B cell (primary cell): ENCODE results near the gene GABRB2. TPM values are rescaled to one million over a fixed set of nuclear protein-coding genes. Genes with fewer than 3 reads are reported as not detected.

Experiments
- ATAC-seq: fragments of 200-7000 bp; cut with Tn5 transposase; one replicate; pipeline ENCODE4 v1.10.0; 2021; ENCODE audit warnings: low read depth, mild to moderate bottlenecking, moderate number of reproducible peaks, moderate library complexity
- CTCF ChIA-PET: fragments of 350-600 bp; sonication (Branson Sonifier 250); formaldehyde crosslinking; loops from one replicate; lab custom pipeline; 2021; ENCODE audit warnings: antibody characterized with exemption, inconsistent platforms; lab: Charles Lee
- POLR2A ChIA-PET: fragments of 350-600 bp; sonication (Branson Sonifier 250); formaldehyde crosslinking; loops from one replicate; lab custom pipeline; 2021; ENCODE audit warnings: antibody characterized with exemption; lab: Charles Lee
- DNase-seq: peaks from one replicate; pipeline ENCODE4 v3.0.0; 2013
- H2AFZ ChIP-seq: 2 replicates; pipeline ENCODE4 v1.6.1; 2012; ENCODE audit warnings: mild to moderate bottlenecking, low read depth, low read length; ENCODE audit not compliant: insufficient read depth, poor library complexity, severe bottlenecking
- H3K27ac ChIP-seq, 2 donors: 1 replicate in 1 of 2; 2 replicates in 1 of 2; pipeline ENCODE4 v1.5.1; 2012 to 2013; ENCODE audit warnings: low read length in 2 of 2, mild to moderate bottlenecking in 2 of 2, moderate library complexity in 1 of 2
- H3K27me3 ChIP-seq, 4 experiments: fragments of 200-600 bp in 1 of 4; sonication (generic) in 1 of 4; replicated peaks in 1 of 4; 1 replicate in 2 of 4; 2 replicates in 2 of 4; pipeline versions ENCODE4 v1.6.1 to v1.7.0; 2013 to 2016; ENCODE audit warnings: low read length in 3 of 4, mild to moderate bottlenecking in 2 of 4, mixed read lengths in 1 of 4, moderate library complexity in 1 of 4; ENCODE audit not compliant: insufficient read depth in 4 of 4, control insufficient read depth in 3 of 4; ENCODE audit errors: control extremely low read depth in 1 of 4
- H3K36me3 ChIP-seq, 2 experiments: replicated peaks in 1 of 2; 1 replicate in 1 of 2; 2 replicates in 1 of 2; pipeline versions ENCODE4 v1.6.1 to v1.7.1; 2013; ENCODE audit warnings: low read length in 1 of 2; ENCODE audit not compliant: insufficient read depth in 2 of 2, control insufficient read depth in 1 of 2; ENCODE audit errors: control extremely low read depth in 1 of 2, extremely low read depth in 1 of 2
- H3K4me1 ChIP-seq, 2 donors: fragments of 200-600 bp in 1 of 2; sonication (generic) in 1 of 2; 1 replicate in 1 of 2; 2 replicates in 1 of 2; pipeline versions ENCODE4 v1.5.1 to v1.6.1; 2013 to 2017; ENCODE audit warnings: low read length in 2 of 2; ENCODE audit not compliant: control insufficient read depth in 2 of 2, insufficient read depth in 2 of 2
- H3K4me2 ChIP-seq: replicated peaks from 2 replicates; pipeline ENCODE3; 2012; ENCODE audit warnings: mild to moderate bottlenecking, low read depth, low read length; ENCODE audit not compliant: poor library complexity, severe bottlenecking
- H3K4me3 ChIP-seq, 5 experiments: fragments of 200-600 bp in 1 of 5; sonication (generic) in 1 of 5; 1 replicate in 3 of 5; 2 replicates in 2 of 5; pipeline versions ENCODE4 v1.5.1 to v1.7.0; 2011 to 2016; ENCODE audit warnings: low read length in 4 of 5, mild to moderate bottlenecking in 4 of 5, low read depth in 2 of 5, control low read depth in 1 of 5, moderate library complexity in 1 of 5; ENCODE audit not compliant: insufficient read depth in 1 of 5; ENCODE audit errors: control extremely low read depth in 1 of 5, extremely low read depth in 1 of 5
- H3K79me2 ChIP-seq: fragments of 200-600 bp; sonication (generic); one replicate; pipeline ENCODE4 v1.6.0; 2016; ENCODE audit warnings: low read length; ENCODE audit not compliant: control insufficient read depth, insufficient read depth
- H3K9ac ChIP-seq: fragments of 200-600 bp; sonication (generic); 2 replicates; pipeline ENCODE4 v1.6.1; 2017; ENCODE audit warnings: mild to moderate bottlenecking, low read length, moderate library complexity
- H3K9me3 ChIP-seq, 3 donors: one replicate each; pipeline versions ENCODE4 v1.6.1 to v1.7.1; 2013; ENCODE audit warnings: low read length in 2 of 3; ENCODE audit not compliant: control insufficient read depth in 2 of 3, insufficient read depth in 1 of 3; ENCODE audit errors: control extremely low read depth in 1 of 3
- H4K20me1 ChIP-seq: 2 replicates; pipeline ENCODE4 v1.6.0; 2012; ENCODE audit warnings: mild to moderate bottlenecking, low read length; ENCODE audit not compliant: insufficient read depth, control insufficient read depth, poor library complexity, severe bottlenecking
- H3K27ac Mint-ChIP-seq: one replicate; pipeline ENCODE4 v1.8.0; 2021; ENCODE audit warnings: mixed read lengths
- H3K27me3 Mint-ChIP-seq: one replicate; pipeline ENCODE4 v1.8.0; 2021; ENCODE audit warnings: mixed read lengths
- H3K4me1 Mint-ChIP-seq: one replicate; pipeline ENCODE4 v1.8.0; 2021; ENCODE audit warnings: mixed read lengths
- H3K4me3 Mint-ChIP-seq: one replicate; pipeline ENCODE4 v1.8.0; 2021; ENCODE audit warnings: mixed read lengths
- H3K9me3 Mint-ChIP-seq: one replicate; pipeline ENCODE4 v1.8.0; 2022; ENCODE audit warnings: mixed read lengths; ENCODE audit not compliant: insufficient read depth
- EZH2 ChIP-seq: IDR thresholded peaks from 2 replicates; pipeline ENCODE4 v1.6.1; 2012; ENCODE audit warnings: borderline replicate concordance, low read depth, mild to moderate bottlenecking, moderate library complexity, low read length; ENCODE audit not compliant: insufficient read depth, poor library complexity, severe bottlenecking
- WGBS: methylation state at CpG from one replicate; pipeline ENCODE4 v1.1.5; 2013; ENCODE audit warnings: missing lambda C conversion rate; ENCODE audit not compliant: insufficient coverage; 5-methylcytosine and 5-hydroxymethylcytosine counted together
- intact Hi-C: fragments of 100-400 bp; cut with micrococcal nuclease; formaldehyde crosslinking; loops from one replicate; pipeline ENCODE4 v1.10.0; 2022
- polyA plus RNA-seq: library from polyadenylated mRNA; depleted of rRNA; stranded (reverse); fragments of >200 nt; gene quantifications from 2 replicates; pipeline ENCODE4 v1.2.3, GENCODE V29; 2012
- total RNA-seq, 2 donors: library from RNA; stranded (reverse); fragments of 120-200 nt in 1 of 2; gene quantifications; 1 replicate in 1 of 2; 2 replicates in 1 of 2; pipeline versions ENCODE4 v1.2.3 to v1.2.4, GENCODE V29; 2013 to 2022
- TF ChIP-seq, protein P1 (sequence below): fragments of 200-600 bp; IDR thresholded peaks from one replicate; pipeline ENCODE4 v1.8.0; 2022; ENCODE audit warnings: antibody characterized with exemption, mild to moderate bottlenecking

Gene GABRB2
- total and polyA plus RNA-seq, 2 donors (not counting 1 experiment from before 2014, with no cell fraction given) = 0.15 to 0.16 TPM

DNA sequence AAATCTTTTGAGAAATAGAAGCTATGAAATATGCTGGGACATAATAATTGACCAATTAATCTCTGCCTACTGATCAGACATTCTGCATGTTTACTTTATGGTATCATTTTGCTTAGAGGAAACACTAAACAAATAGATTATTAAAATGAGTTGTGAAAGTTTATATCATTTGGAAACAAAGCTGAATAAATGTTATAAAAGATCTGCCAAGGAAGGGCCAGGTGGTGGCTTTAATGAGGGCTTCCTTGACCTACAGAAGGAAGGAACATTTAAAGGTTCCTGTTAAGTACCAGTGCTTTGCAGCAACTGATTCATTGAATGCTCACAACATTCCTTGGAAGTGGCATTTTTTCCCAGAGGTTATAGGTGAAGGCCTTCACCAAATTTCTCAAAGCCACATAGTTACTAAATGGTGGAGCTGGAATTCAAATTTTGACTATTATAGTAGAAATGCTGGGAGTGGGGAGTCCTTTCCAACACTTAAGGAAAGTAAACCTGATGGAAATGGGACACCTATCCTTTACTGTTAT is 250.7 kb downstream of the GABRB2 start:
- H4K20me1 ChIP-seq = no peaks in the 10 kb centered on the region
- TF ChIP-seq, protein P1, sequence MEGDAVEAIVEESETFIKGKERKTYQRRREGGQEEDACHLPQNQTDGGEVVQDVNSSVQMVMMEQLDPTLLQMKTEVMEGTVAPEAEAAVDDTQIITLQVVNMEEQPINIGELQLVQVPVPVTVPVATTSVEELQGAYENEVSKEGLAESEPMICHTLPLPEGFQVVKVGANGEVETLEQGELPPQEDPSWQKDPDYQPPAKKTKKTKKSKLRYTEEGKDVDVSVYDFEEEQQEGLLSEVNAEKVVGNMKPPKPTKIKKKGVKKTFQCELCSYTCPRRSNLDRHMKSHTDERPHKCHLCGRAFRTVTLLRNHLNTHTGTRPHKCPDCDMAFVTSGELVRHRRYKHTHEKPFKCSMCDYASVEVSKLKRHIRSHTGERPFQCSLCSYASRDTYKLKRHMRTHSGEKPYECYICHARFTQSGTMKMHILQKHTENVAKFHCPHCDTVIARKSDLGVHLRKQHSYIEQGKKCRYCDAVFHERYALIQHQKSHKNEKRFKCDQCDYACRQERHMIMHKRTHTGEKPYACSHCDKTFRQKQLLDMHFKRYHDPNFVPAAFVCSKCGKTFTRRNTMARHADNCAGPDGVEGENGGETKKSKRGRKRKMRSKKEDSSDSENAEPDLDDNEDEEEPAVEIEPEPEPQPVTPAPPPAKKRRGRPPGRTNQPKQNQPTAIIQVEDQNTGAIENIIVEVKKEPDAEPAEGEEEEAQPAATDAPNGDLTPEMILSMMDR = no peak
- TF ChIP-seq EZH2 = no peak
- H3K79me2 ChIP-seq = no peaks in the 10 kb centered on the region
- no peaks in the 10 kb centered on the region for H3K4me1 Mint-ChIP-seq
- no peaks in the 10 kb centered on the region for H3K9me3 Mint-ChIP-seq
- no peak overlapping the region for H3K4me3 Mint-ChIP-seq
- H3K9ac ChIP-seq = no peak overlapping the region
- H3K9me3 ChIP-seq = peaks cover 0 to 3% (median 0%) of the 10 kb centered on the region in 3 donors
- POLR2A ChIA-PET = no interaction called here
- no peak overlapping the region for H3K4me2 ChIP-seq
- no peaks in the 10 kb centered on the region for H3K36me3 ChIP-seq
- H3K27ac ChIP-seq = no peak overlapping the region
- H3K27me3 ChIP-seq = no peaks in the 10 kb centered on the region
- H3K27ac Mint-ChIP-seq = no peak overlapping the region
- DNase-seq = no peak
- no peaks in the 10 kb centered on the region for H3K27me3 Mint-ChIP-seq
- no peak overlapping the region for H3K4me3 ChIP-seq
- intact Hi-C loops = no loop called here
- H3K4me1 ChIP-seq = no peaks in the 10 kb centered on the region
- CTCF ChIA-PET = no interaction called here
- no peak overlapping the region for H2AFZ ChIP-seq
- no peak for ATAC-seq

DNA sequence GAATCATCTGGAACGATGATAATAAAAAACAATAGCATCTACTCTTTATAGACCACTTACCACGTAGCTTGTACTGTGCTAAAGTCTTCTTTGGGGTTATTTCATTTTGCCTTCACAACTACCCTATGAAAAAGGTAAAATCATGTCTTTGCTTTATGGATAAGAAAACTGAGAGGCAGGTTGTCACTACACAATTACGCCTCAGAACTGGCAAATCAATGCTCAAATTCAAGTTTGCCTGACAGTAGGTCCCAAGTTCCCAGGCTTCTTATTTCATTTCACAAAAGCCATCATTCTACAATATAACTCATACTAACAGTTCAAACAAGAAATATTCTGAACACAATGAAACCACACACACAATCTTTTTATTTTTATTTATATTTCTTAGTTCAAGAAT is 258.5 kb downstream of the GABRB2 start:
- intact Hi-C loops = no loop called here
- no peaks in the 10 kb centered on the region for H3K4me1 Mint-ChIP-seq
- H3K27me3 ChIP-seq = no peaks in the 10 kb centered on the region
- H4K20me1 ChIP-seq = no peaks in the 10 kb centered on the region
- no peaks in the 10 kb centered on the region for H3K9me3 Mint-ChIP-seq
- H2AFZ ChIP-seq = no peak overlapping the region
- TF ChIP-seq, protein P1 = no peak
- no peak for TF ChIP-seq EZH2
- no peaks in the 10 kb centered on the region for H3K4me1 ChIP-seq
- H3K27me3 Mint-ChIP-seq = no peaks in the 10 kb centered on the region
- ChIA-PET POLR2A (no interaction called here), CTCF (no interaction called here)
- H3K27ac Mint-ChIP-seq = no peak overlapping the region
- H3K4me2 ChIP-seq = no peak overlapping the region
- no peak overlapping the region for H3K4me3 ChIP-seq
- H3K27ac ChIP-seq = no peak overlapping the region
- no peaks in the 10 kb centered on the region for H3K79me2 ChIP-seq
- H3K9me3 ChIP-seq = no peaks in the 10 kb centered on the region
- no peak overlapping the region for H3K4me3 Mint-ChIP-seq
- WGBS = 100% methylated on average over 1 of the region's 3 CpGs
- DNase-seq (no peak), ATAC-seq (no peak)
- no peak overlapping the region for H3K9ac ChIP-seq
- no peaks in the 10 kb centered on the region for H3K36me3 ChIP-seq
